Measurements from ENCODE around the gene SLC36A4.
A peak's percentile ranks its signal among the peaks of the same experiment; 100 is the strongest.
"Not testable (repeated sequence)": the region's sequence is repeated elsewhere in the genome, so short reads cannot be mapped to it uniquely, and the experiment has no call there.

SLC36A4 gene
- total RNA-seq: 23.0 to 33.8 (median 28.9) reads per million in 3 experiments

DNA sequence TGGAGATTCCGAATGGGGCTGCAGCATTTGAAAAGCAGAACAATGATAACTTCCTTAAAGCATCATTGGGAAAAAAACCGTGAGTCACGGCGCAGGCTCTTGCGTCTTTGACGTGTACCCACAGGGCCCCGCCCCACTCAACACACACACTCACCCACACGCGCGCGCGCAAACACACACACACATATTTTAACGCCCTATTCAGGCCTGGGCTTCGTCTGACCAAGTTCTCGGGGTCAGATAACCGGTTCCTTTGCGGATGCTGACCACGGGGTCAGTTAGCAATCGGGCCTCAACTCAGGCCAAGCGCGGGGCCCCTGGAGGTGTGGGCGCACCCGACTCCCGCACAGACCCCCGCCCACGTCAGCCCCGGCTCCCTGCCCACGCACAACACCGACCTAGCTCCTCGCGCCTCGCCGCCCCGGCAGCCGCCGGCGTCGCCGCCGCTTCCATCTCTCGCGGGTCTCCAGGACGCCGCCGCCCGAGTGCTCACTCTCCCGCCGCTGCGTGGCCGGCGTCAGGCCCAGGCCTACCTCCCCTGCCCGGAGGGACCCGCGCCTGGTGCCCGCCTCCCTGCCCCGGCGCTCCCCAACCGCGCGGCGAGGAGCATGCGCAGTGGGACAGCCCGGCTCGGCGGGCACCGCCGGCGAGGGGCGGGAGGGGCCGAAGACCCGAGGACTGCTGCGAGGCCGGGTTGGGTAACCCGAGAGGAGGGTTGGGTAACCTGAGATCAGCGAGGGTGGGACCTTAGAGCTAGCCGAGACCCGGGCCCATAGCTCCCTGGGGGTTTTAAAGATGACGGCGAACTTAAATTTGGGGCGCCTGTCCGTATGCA is at the start of gene SLC36A4:
TSS of gene SLC36A4 (minus strand) at position 612 of the 835 bp plus-strand sequence. CDS start at position 453, 159 bp downstream.
- peak; percentile 88 for DNase-seq

DNA sequence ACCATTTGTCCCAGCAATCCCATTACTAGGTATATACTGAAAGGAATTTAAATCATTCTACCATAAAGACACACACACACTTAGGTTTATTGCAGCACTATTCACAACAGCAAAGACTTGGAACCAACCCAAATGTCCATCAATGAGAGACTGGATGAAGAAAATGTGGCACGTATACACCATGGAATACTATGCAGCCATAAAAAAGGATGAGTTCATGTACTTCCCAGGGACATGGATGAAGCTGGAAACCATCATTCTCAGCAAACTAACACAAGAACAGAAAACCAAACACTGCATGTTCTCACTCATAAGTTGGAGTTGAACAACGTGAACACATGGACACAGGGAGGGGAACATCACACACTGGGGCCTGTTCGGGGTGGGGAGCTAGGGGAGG is 49.0 kb upstream of the SLC36A4 start:
- DNase-seq: not testable (repeated sequence)

DNA sequence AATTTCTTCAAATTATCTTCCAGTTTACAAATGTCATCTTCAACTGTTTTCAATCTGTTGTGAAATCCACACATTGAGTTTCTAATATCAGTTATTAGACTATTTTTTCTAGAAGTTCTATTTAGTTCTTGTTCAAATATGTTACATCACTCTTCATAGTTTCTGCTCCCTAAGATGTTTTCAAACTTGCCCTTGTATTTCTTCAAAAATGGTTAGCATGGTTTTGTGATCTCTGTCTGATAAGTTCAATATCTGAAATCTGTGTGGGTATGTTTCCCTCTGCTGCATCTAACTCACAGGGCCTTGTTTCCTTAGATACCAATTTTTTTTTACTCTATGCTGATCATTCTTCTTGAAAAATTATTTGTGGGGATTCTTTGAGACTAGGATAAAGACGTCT is 46.2 kb upstream of the SLC36A4 start:
- no peak for DNase-seq

- DNase-seq: no peak
Measured at GRCh38 chr11:93239966-93240365, 42.2 kb upstream of the SLC36A4 start.

- DNase-seq: no peak
Measured at GRCh38 chr11:93238956-93239355, 41.2 kb upstream of the SLC36A4 start.

GRCh38 chr11:93236741-93237675 is 39.2 kb upstream of the SLC36A4 start:
- DNase-seq: peak; percentile 3

DNA sequence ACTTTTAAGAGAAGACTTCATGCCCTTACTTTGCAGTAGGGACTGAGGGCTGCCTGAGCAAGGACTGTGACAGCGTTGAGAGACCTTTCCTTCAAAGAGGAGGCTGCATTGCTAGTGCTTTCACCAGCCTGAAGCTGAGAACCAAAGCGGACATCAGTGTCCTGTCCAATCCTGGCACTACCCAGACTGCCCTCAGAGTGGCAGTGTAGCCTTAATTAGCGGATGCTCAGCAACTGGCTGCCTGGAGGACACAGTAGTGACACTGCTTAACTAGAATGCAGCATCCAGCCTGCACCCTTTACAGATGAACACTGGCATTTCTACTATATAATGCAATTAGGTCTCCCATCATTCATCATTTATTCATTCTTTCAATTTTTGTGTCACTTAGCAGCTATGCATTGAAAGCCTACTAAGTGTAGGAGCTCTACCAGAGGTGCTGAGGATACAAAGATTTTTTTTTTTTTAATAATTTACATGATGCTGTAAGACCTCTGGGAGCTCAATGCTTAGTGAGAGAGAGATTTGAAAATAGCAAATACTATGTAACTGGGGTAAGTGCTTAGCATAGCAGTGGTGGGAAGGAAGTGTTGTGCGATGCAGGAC is 36.9 kb upstream of the SLC36A4 start:
- DNase-seq: peak; percentile 55

- no peak for DNase-seq
Measured at GRCh38 chr11:93229876-93230275, 32.1 kb upstream of the SLC36A4 start.

DNA sequence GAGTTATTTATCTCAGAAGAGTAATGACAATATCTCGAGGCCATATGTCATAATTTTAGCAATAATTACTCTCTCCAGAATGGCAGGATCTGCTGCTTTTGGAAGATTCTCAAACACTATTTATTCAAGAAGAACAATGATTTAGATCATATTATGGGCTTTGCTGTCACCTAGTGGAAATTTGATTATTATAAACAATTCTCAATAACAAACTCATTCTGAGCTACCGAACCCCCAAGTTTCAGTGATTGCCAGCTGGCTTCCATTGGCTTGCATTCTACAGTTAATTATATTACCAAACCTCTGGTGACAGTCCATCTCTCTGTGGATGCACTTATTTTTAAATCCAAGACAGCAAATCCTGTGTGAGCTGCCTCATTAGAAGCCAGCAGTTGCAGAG is 27.9 kb upstream of the SLC36A4 start:
- no peak for DNase-seq

GRCh38 chr11:93221539-93221938 is 23.7 kb upstream of the SLC36A4 start:
- no peak for DNase-seq

DNA sequence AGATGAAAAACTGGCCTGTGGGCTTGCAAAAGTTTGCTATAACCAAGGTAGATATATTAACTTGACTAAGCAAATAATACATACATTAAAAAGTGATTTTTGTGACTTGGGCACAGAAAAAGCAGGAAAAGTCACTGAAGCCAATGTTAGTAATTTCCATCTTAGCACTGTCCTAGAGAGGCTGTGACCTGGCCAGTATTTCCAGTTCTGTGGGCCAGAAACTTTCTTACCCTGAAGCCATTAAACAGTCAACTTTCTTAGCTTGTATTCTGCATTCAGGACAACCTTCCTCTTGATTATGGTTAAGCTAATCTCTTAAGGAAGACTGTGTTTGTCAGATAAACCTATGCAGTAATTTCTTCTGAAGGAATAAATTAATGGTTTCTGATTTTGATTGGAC is 22.3 kb upstream of the SLC36A4 start:
- no peak for DNase-seq

GRCh38 chr11:93219440-93219839 is 21.6 kb upstream of the SLC36A4 start:
- DNase-seq: no peak

DNA sequence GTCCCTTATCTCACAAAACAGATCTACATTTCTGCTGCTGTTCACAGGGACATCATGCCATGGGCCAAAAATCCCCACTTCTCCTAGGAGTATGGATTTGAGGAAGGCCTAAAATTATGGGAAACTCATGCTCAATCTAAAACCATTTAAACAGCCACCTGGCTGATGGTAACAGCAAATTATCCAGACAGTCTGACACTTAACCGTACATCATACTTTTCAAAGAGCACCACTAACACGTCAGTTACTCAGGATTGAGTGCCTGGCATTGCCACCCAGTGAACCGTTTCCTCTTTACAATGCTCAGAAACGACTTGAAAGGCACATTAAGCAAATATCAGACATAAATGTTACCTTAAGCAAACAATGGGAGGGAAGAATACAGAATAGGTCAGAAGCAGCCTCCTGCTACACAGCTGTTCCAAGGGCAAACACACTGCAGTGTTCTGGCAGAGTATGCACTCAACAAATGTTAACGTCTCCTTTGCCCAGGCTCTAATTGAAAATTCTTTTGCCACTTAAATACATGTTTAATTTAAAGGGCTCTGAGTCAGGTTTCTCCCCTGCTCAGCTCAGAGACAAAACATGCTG is 18.8 kb upstream of the SLC36A4 start:
- no peak for DNase-seq

DNA sequence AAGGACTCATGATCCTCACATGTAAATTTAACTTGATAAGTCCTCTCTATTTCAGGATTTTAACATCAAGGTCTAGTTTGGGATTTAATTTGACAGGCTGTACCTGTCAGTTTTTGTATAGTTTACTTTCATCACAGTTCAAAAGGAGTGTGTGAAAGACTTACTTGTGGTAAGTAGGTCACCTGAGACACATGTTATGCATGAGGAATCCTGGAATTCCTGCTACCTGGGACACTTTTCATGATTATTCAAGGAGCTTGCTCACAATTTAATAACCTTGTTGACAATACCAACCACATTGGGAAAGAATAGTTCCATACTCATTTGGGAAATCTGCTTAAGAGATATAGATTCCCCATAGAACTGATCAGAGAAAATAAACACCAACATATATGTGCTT is 15.8 kb upstream of the SLC36A4 start:
- no peak for DNase-seq

DNA sequence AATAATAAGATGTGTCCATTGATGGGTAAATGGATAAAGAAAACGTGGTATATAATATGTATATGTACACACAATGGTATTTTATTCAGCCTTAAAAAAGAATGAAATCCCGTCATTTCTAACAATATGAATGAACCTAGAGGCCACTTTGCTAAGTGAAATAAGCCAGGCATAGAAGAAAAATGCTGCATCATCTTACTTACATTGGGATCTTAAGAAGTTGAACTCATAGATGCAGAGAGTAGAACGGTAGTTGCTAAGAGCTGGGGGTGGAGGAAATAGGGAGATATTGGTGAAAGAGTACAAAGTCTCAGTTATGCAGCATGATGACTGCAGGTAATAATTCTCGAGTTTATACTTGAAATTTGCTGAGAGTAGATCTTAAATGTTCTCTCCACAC is 14.3 kb upstream of the SLC36A4 start:
- no peak for DNase-seq

- DNase-seq: no peak
Measured at GRCh38 chr11:93209466-93209865, 11.7 kb upstream of the SLC36A4 start.

DNA sequence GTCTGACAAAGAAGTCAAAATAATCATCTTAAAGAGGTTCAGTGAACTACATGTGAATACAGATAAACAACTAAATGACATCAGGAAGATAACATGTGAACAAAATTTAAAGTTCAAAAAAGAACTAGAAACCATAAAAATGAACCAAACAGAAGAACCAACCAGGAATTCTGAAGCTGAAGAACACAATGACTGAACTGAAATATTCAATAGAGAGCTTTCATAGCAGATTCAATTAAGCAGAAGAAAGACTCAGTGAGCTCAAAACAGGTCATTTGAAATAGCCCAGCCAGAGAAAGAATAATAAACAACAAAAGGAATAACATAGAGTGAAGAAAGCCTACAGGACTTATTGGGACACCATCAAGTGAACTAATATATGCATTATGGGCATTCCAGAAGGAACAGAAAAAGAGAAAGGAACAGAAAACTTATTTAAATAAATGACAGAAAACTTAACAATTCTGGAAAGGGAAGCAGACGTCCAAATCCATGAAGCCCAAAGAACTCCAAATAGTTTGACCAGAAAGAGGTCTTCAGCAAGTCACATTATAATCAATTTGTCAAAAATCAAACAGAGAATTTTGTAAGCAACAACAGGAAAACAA is 11.0 kb upstream of the SLC36A4 start:
- DNase-seq: no peak

DNA sequence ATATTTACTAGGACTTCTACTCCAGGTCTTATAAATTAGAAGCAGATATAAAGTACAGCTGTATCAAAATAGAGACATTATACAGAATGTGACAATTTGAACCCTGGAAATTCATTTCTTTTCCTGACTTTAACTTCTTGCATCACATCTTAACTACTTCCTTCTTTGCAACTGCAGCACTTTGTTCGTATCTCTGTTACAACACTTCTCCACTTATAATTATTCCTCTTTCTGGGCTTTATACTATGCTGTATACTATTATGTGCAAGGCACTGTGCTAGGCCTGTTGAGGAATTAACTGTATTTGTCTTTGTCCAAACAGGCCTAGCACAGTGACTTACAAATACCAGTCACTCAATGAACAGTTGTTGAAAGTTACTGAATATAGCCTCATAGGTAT is 1.8 kb upstream of the SLC36A4 start:
- no peak for DNase-seq

DNA sequence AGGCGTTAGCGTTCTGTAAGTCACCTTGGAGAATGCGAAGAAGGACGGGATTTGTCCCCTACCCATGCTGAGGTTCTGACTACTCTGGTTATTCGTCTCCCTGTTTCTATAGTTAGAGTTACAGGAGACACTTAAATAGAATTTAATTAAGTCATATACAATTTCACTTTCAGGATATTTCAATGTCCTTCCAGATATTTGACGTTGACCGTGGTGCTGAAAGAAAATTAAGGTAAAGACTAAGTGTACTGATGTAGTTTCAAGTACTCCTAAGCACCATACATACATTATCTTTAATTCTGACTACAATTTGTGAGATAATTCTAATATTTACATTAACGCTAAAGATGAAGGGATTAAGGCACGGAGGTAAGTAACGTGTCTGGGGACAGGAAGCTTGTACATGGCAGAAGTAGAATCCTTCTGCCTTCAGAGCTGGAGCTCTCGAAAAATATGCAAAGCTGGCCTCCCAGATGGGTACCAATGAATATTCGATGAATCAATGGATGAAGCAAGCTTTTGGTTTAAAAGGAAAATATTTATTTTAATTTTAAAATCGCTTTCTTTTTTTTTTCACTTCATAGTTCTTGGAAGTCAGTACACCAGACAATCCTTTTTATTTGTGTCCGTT is 539 bp upstream of the SLC36A4 start:
- no peak for DNase-seq

DNA sequence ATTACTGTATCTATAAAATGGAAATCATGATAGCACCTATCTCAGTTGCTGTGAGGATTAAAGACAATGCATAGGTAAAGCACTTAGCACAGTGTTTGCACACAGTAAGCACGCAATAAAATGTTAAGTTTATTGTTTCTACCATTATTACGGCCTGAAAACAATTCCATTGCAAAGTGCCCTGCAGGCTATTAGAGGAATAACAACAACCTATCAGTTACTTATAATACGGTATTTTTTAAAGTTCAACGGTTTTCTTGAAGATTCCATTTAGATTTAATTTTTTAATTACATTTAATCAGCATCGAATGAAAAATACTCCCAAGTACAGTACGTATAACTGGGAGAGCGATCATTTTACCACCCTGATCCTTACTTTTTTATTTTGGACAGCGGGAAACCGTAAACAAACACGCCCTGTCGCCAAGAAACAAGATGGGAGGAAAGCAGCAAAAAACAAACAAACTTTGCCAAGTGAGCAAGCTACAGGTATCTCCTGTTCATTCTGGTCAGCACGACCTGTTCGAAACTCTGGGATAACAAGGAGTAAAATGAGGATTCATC is 893 bp downstream of the SLC36A4 start:
- no peak for DNase-seq

GRCh38 chr11:93194673-93195291 is 3.0 kb downstream of the SLC36A4 start:
- DNase-seq: no peak
